Globus pallidus (tissue), 1 donor: ENCODE data around the gene NOM1.

Source experiments
- DNase-seq: peaks from one replicate; pipeline ENCODE4 v3.0.0-alpha.2; 2015; ENCODE audit warnings: low spot score

The NOM1 gene

DNA sequence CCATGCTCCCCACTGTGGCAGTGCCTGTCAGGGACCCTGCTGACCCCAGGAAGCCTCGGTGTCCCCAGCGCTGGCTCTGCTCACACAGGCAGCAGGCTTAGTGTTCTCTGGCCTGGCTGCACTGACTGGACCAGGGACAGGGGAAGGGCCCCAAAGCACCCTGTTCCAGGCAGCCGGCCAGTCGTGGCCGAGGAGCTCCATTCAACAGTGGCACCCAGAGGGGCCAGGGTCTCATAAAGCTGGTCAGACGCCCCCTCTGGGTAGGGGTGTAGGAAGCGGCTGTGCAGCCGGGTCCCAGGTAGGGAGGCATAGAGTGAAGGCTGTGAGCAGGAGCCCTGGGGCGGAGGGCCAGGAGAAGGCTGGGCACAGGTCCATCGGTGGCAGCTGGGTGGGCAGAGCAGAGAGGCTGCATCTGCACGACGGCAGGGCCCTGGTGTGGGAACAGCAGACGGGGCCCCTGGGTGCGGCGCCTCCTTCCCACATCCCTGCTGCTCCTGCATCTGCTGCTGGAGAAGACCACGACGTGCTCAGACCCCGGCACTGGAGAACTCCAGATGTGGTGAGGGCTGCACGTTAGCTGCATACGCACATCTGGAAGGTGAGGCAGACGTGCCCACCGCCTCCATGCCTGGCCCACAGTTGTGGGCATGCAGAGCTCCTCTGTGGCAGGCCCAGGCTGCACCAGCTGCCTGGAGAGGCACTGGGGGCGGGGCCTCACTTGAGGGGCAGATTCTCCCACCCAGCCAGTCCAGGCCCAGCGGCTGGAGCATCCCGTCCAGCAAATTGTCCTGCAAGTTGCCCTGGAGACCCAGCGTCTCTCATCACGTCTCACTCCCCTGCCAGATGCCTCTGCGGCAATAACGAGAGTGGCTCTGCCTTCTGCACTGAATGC, 35.8 kb downstream of the NOM1 start:
- DNase-seq, result no peak

GRCh38 chr7:156986378-156986777, 36.9 kb downstream of the NOM1 start:
- DNase-seq, result no peak

- no peak for DNase-seq
Observed at GRCh38 chr7:156988343-156989185, 39.1 kb downstream of the NOM1 start.

DNA sequence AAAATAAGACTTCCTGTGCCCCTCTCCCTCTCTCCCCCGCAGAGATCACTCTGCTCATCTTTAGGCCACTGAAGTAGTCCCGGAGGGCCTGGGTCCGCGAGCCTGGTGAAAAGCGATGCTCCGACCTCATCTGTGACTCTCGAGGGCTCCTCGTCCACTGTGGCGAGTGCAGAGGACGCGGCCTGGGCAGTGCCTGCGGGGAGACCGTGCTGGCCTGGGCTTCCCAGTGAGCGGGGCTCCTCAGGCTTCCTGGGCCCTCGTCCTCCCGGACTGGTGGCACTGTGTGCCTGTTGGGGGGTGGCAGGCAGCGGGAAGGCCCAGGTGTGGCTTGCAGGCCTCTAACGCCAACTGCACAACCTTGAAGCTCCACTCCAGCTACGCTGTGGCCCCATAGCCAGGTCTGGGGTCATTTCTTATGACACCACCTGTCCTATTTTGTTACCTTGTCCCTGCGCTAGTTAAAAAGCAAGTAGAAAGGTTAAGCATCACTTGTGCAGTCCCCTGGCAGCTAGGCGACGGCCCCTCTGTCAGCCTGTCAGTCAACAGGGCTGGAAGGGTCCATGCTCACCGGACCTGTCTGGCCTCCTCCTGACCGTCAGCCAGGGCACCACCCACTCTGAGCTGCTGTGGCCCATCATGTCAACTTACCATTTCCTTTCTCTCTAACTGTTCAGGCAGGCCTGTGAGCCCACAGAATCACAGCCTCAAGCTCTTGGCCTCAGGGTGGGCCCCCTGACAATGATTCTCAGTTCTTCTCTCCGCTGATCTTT, 40.4 kb downstream of the NOM1 start:
- no peak for DNase-seq

GRCh38 chr7:156993021-156993924, 43.8 kb downstream of the NOM1 start:
- no peak for DNase-seq

GRCh38 chr7:156993925-156994235, 44.4 kb downstream of the NOM1 start:
- DNase-seq, result no peak

- no peak for DNase-seq
Observed at GRCh38 chr7:156994417-156994816, 44.9 kb downstream of the NOM1 start.

GRCh38 chr7:156998988-156999957, 49.8 kb downstream of the NOM1 start:
- DNase-seq, result no peak

- no peak for DNase-seq
Observed at GRCh38 chr7:156999958-157000726, 50.6 kb downstream of the NOM1 start.

- no peak for DNase-seq
Observed at GRCh38 chr7:157000741-157001653, 51.5 kb downstream of the NOM1 start.

GRCh38 chr7:157001920-157002818, 52.7 kb downstream of the NOM1 start:
- no peak for DNase-seq

- no peak for DNase-seq
Observed at GRCh38 chr7:157002819-157003421, 53.4 kb downstream of the NOM1 start.

GRCh38 chr7:157003445-157003755, 53.9 kb downstream of the NOM1 start:
- no peak for DNase-seq

DNA sequence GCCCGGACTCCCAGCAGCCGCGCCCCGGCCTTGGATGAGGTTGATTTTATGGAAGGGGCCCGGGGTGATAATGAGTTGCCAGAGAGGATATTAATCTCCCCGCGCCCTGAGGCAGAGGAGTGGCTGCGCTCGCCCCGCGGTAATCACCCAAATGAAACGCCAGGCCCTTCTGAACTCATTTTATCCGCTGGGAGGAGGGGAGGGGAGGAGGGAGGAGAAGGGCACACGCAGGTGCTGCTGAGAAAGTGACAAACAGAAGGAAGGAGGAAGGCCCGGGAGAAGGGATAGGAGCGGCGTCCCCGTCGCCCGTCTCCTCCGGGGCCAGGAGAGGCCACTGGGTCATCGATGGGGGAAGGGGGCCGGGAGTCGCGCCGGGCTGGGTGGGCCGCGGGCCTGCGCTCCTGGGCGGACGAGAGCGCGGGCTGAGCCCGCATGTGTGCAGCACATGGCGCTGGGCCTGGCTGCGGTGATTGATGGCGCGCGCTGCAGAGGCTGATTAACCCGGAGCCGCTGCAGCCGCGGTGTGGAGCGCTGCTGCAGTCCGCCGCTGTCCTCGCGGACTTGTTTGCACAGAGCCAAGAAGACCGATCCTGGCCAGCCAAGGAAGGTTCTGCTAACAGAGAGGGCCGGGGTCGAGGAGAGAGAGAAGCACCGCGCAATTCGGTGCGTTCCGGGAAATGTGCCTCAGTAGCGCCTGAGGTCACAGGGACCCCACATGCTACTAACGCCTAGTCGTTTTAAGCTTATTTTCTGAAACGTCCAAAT, 54.4 kb downstream of the NOM1 start:
- no peak for DNase-seq

GRCh38 chr7:157004521-157005455, 55.3 kb downstream of the NOM1 start:
- DNase-seq, result no peak
